Lower leg skin (tissue), 4 donors: ENCODE results near the gene P4HA3. TPM values are rescaled to one million over a fixed set of nuclear protein-coding genes. Genes with fewer than 3 reads are reported as not detected.

Source experiments
- DNase-seq, 2 donors: peaks; one replicate each; pipeline ENCODE4 v3.0.0-alpha.2; 2019; ENCODE audit warnings: low spot score in 2 of 2
- H3K4me3 ChIP-seq: fragments of 200-600 bp; sonication (generic); 2 replicates; pipeline ENCODE4 v1.5.1; 2017; ENCODE audit warnings: mild to moderate bottlenecking, low read depth; ENCODE audit not compliant: poor library complexity, severe bottlenecking
- CTCF ChIP-seq, 3 donors: fragments of 450-650 bp; IDR thresholded peaks; one replicate each; pipeline ENCODE4 v1.5.1; 2016; ENCODE audit warnings: antibody characterized with exemption in 3 of 3, mild to moderate bottlenecking in 3 of 3, moderate library complexity in 2 of 3
- POLR2A ChIP-seq, 2 donors: fragments of 450-650 bp; IDR thresholded peaks; one replicate each; pipeline ENCODE4 v1.6.1; 2016 to 2017; ENCODE audit warnings: antibody characterized with exemption in 2 of 2, mild to moderate bottlenecking in 1 of 2, moderate library complexity in 1 of 2
- WGBS, 2 donors: methylation state at CpG; one replicate each; pipeline ENCODE4 v1.1.5; 2018; 5-methylcytosine and 5-hydroxymethylcytosine counted together
- intact Hi-C: fragments of 100-400 bp; cut with DNase I; formaldehyde crosslinking; loops from one replicate; pipeline ENCODE4 v1.15.0; 2023; ENCODE audit warnings: low total_unique reads
- total RNA-seq, 4 donors: library from RNA; depleted of rRNA; stranded (reverse); fragments of >200 nt; gene quantifications; one replicate each; pipeline ENCODE4 v1.1.0, GENCODE V29; 2016

The P4HA3 gene
- total RNA-seq, 4 donors from 2014 or later: 0.17 to 0.81 TPM; not detected in 2

GRCh38 chr11:74225565-74225964 is 85.9 kb downstream of the P4HA3 start:
- intact Hi-C loops: no loop called here
- 96 to 98% methylated on average over 4 of the region's 4 CpGs for WGBS, 2 donors
- no peak for DNase-seq
- no peak overlapping the region for H3K4me3 ChIP-seq
- no peak for TF ChIP-seq CTCF (IDR thresholded peaks at IDR 0.05)
- no peak for TF ChIP-seq POLR2A (IDR thresholded peaks at IDR 0.05)

GRCh38 chr11:74221816-74222215 is 89.6 kb downstream of the P4HA3 start:
- intact Hi-C loops: no loop called here
- no peak for DNase-seq
- WGBS, 2 donors: 48 to 67% methylated on average over 1 of the region's 1 CpG
- H3K4me3 ChIP-seq: no peak overlapping the region
- TF ChIP-seq CTCF (IDR thresholded peaks at IDR 0.05) (no peak), POLR2A (IDR thresholded peaks at IDR 0.05) (no peak)

GRCh38 chr11:74220376-74220775 is 91.1 kb downstream of the P4HA3 start:
- TF ChIP-seq POLR2A (IDR thresholded peaks at IDR 0.05) (no peak), CTCF (IDR thresholded peaks at IDR 0.05) (no peak)
- WGBS, 2 donors: 67 to 74% methylated on average over 1 of the region's 1 CpG
- DNase-seq: no peak
- H3K4me3 ChIP-seq: no peak overlapping the region
- intact Hi-C loops: no loop called here

Other genes with a start within 250 kb of the P4HA3 start
- gene C2CD3, start 140.6 kb downstream of the P4HA3 start, total RNA-seq: 10 to 100 TPM; 16.9 to 28.0 (median 24.4) TPM
- 10 to 100 TPM; 34.7 to 45.7 (median 39.0) TPM for gene PPME1, start 140.4 kb downstream of the P4HA3 start, total RNA-seq
- 1 to 10 TPM; 1.0 to 1.8 (median 1.2) TPM for gene PGM2L1, start 86.8 kb upstream of the P4HA3 start, total RNA-seq
- 1 to 10 TPM in 2 of 4 donors, under 1 TPM in 1, not detected in 1; 0.08 to 2.0 (median 1.9) TPM for gene KCNE3, start 155.9 kb upstream of the P4HA3 start, total RNA-seq
- 10 to 100 TPM in 1 of 4 donors, 1 to 10 TPM in 3; 4.0 to 10.9 (median 8.1) TPM for gene LIPT2, start 182.1 kb upstream of the P4HA3 start, total RNA-seq